ENCODE results near the gene ACAD11. TPM values are rescaled to one million over a fixed set of nuclear protein-coding genes. Genes with fewer than 3 reads are reported as not detected.

The ACAD11 gene, protein sequence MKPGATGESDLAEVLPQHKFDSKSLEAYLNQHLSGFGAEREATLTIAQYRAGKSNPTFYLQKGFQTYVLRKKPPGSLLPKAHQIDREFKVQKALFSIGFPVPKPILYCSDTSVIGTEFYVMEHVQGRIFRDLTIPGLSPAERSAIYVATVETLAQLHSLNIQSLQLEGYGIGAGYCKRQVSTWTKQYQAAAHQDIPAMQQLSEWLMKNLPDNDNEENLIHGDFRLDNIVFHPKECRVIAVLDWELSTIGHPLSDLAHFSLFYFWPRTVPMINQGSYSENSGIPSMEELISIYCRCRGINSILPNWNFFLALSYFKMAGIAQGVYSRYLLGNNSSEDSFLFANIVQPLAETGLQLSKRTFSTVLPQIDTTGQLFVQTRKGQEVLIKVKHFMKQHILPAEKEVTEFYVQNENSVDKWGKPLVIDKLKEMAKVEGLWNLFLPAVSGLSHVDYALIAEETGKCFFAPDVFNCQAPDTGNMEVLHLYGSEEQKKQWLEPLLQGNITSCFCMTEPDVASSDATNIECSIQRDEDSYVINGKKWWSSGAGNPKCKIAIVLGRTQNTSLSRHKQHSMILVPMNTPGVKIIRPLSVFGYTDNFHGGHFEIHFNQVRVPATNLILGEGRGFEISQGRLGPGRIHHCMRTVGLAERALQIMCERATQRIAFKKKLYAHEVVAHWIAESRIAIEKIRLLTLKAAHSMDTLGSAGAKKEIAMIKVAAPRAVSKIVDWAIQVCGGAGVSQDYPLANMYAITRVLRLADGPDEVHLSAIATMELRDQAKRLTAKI
- polyA plus RNA-seq (ENCODE audit: insufficient read length), result 11.3 TPM

DNA sequence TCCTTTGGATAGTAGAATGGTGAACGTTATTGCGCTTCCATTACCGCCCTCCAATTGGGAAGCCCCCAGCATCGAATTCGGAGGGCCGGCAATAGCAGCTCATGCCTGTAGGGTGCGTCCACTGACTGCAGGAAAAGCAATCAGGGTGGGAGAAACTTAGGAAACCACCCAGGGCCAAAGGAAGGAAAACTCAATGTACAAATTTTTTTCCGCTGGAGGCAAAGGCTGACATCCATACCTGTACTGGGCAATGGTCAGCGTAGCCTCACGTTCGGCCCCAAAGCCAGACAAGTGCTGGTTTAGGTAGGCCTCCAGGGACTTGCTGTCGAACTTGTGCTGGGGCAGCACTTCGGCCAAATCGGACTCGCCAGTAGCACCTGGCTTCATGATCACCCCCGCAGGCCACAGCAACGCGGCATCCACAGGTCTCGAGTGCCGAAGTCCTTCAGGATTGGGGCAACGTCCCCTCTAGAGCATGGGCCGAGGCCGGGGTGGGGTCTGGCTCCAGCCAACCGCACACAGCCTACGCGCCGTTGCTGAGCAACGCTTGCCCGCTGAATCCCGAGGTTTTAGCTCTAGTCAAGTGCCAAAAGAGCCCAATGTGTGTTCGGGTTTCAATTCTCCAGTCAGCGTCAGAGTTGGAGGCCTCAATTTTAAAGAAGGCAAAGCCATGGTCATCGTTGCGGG, at the start of gene ACAD11:
TSS of gene ACAD11 (minus strand) at position 445 of the 687 bp plus-strand sequence. CDS start at position 387, 58 bp downstream.
- peak; percentile 53 for DNase-seq (ENCODE audit: low read depth)

DNA sequence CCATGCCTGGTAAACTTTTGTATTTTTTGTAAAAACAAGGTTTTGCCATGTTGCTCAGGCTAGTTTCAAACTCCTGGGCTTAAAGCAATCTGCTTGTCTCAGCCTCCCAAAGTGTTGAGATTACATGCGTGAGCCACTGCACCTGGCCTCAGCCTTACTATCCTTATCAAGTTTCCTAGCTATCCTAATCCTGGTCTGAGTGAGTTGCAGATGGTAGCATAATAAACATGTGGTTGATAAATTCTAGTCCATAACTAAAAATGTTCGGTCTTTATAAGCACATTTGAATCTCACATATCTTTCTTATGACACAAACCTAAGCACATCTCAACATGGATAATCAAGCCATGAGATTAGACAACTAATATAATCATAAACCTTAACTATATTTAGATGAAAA, 44.1 kb upstream of the ACAD11 start:
- no peak for DNase-seq (ENCODE audit: low read depth)

DNA sequence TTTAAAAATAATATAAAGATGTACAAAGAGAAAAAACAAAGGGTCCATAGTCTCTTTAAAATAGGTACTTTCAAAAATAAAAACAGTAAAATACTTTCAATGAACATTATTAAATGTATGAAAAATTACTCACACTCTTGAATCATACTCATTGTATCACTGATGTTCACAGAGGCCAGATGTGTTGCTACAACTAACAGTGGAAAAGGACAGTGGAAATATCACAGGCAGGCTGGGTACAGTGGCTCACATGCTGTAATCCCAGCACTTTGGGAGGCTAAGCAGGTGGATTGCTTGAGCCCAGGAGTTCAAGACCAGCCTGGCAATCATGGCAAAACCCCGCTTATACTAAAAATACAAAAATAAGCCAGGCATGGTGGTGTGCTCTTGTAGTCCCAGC, 35.8 kb upstream of the ACAD11 start:
- DNase-seq (ENCODE audit: low read depth), result no peak

DNA sequence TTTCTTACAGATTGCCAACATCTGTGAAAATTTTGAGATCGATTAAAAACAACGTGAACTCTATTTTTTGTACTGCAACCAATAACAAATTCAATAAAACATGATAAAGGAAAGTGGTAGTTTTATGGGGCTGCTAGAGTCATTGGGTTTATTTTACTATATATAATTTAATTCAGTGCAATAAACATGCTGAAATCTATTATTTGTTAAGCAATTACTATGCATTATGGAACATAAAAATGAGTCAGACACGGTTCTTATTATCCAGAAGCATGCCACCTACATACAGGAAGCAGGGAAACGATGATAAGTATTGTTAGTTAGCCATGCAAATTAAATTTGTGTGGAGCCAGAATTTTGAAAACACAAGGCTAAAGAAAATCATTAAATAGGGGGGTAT, 35.4 kb upstream of the ACAD11 start:
- no peak for DNase-seq (ENCODE audit: low read depth)

DNA sequence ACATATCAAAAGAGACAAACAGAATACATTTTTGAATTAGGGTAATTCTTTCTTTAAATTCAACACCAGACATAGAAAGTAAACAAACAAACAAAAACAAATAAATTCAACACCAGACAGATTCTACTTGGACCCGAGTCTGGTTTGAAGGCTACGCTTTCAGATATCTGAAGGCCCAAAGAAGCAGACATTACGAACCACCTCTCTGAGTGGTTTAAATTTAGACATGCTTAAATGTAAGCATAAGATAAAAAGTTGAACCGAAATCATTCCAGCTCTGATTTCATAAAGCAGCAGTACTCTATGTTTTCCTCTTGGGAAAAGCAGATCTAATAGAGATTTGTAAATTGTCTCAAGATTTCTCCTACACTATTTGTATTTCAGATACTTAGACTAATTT, 30.4 kb upstream of the ACAD11 start:
- no peak for DNase-seq (ENCODE audit: low read depth)

DNA sequence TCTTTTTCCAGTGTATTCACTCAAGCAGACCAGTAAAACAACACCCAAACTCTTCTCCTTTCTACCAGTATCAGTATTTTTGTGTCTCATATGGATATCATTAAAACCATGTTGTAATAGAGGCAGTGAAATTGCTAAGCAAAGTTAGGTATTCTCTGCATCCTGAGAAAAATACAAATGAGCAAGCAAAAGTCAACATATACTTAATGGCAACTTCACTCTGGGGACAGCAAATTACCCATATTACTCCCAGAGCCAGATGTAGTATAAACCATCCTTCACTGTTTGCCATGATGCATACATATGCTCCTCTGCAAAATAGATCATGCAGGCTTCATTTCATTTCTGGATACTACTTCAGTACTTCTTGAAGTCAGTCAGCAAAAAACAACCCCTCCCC, 22.6 kb upstream of the ACAD11 start:
- no peak for DNase-seq (ENCODE audit: low read depth)

DNA sequence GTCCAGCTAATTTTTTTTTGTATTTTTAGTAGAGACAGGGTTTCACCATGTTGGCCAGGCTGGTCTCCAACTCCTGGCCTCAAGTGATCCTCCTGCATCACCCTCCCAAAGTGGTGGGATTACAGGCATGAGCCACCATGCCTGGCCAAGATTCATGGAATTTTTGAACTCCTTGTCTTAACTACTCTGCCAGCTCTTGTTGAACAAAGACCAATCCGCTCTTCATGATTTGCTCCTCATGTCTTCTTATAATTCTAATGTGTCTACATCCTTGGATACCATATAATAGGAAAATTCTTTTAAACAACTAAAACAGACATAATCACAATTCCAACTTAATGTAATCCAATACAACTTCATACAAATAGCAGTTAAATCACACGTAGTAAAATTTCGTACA, 21.8 kb upstream of the ACAD11 start:
- DNase-seq (ENCODE audit: low read depth), result no peak

DNA sequence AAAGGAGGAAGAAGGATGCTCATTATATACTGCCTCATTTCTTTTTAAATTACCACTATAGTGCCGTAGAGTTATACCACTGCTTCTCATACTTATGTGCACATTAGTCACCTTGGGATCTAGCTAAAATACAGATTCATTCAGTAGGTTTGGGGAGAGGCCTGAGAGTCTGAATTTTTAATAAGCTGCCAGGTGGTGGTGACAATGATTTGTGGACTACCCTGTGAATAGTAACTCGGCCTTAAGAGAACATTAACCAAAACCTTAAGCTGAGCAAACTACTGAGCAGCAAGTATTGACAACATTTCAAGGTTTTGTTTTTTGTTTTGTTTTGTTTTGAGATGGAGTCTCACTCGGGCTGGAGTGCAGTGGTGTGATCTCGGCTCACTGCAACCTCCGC, 20.3 kb upstream of the ACAD11 start:
- DNase-seq (ENCODE audit: low read depth), result no peak

DNA sequence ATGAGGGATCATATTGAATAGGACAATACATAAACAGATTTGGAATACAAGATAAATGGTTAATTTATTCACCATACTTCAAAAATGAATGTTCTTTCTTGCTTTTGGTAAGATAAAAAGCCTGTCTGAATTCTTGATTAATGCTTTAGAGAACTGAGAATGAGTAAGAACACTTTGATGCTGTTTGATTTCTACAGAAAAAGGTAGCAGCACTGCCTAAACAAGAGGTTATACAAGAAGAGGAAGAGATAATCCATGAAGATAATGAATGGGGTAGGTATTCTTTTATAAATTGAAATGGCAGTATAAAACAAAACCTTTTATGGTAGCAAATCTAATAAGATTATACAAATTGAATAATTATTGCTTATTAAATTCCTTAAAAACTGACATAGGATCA, 15.8 kb upstream of the ACAD11 start:
- no peak for DNase-seq (ENCODE audit: low read depth)

DNA sequence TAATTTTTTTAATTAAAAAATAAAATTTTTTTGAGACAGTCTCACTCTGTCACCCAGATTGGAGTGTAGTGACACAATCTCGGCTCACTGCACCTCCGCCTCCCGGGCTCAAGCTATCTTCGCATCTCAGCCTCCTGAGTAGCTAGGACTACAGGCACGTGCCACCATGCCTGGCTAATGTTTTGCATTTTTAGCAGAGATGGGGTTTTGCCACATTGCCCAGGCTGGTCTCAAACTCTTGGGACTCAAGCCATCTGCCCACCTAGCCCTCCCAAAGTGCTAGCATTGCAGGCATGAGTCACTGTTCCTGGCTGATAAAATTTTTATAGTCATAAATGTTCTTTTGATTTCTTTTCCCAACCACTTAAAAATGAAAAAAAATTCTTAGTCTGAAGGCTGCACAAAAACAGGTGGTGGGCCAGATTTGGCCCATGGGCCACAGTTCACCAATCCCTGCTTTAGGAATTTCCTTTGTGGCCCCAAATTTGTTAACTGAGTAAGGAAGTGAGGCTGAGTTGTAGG, 9.7 kb upstream of the ACAD11 start:
- no peak for DNase-seq (ENCODE audit: low read depth)

DNA sequence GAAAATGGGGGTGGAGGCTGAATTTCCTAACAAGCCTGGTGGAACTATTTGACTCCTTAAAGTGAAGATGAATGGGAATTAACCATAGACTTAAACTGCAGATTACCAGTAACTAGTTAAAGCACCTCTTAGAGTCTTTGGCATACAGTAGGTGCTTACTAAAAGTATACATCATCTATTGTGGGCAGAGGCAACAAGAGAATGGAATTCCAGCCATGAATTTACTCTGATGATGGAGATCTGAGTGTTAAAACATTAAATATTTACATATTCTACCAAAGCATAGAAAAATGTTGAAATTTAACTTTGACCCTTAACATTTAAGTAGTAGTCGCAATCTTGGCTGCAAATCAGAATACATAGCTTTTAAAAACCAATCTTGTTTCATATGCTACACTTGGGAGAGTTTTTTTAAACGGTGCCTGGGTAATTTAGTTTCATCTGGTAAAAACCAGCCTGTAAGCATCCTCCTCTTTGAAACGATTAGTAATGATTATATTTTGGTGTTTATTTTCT, 5.7 kb upstream of the ACAD11 start:
- DNase-seq (ENCODE audit: low read depth), result no peak

DNA sequence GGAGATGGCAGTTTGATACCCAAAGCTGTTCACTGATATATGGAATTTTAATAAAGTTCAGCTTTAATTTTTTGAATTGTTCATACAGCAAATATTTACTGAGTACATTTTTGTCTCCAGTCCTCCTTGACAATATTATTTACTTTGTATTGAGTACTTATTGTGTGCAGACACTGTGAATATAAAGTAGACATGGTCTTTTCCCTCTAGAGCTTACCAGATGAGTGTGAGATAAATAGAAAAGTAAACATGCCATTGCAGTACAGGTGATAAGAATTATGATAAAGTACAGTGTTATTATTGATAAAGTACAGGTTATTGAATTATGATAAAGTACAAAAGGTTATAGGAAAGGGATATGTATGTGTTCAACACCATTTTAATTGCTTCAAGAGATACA, 2.6 kb upstream of the ACAD11 start:
- no peak for DNase-seq (ENCODE audit: low read depth)

DNA sequence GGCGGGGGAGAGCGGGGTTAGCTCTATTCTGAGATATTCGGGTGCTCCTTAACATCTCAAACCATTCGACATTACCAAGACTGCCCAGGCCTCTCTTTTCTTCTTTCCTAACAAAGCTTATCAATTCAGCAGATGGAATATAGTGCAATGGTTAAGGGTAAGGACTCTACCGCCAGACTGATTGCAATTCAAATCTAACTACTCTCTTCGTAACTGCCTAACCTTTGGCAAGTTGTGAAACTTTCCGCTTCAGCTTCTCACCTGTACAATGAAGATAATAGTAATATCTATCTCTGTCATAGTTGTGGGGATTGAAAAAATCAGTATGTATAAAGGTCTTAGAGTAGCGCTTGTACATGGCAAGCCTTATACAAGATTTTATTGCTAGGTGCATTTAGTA, 1.5 kb upstream of the ACAD11 start:
- no peak for DNase-seq (ENCODE audit: low read depth)

DNA sequence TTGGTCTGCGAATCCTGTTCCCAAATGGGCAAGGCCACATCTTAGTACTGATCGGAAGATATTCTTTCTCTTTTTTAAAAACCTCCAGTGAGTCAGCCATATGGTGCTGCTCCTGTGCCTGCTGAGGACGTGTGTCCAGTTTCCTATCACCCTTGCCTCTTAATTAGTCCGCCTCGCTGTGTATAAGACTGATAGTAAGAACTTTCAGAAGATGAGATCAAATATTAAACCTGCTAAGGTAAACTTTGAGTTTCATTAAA, 1.1 kb upstream of the ACAD11 start:
- DNase-seq (ENCODE audit: low read depth), result no peak

DNA sequence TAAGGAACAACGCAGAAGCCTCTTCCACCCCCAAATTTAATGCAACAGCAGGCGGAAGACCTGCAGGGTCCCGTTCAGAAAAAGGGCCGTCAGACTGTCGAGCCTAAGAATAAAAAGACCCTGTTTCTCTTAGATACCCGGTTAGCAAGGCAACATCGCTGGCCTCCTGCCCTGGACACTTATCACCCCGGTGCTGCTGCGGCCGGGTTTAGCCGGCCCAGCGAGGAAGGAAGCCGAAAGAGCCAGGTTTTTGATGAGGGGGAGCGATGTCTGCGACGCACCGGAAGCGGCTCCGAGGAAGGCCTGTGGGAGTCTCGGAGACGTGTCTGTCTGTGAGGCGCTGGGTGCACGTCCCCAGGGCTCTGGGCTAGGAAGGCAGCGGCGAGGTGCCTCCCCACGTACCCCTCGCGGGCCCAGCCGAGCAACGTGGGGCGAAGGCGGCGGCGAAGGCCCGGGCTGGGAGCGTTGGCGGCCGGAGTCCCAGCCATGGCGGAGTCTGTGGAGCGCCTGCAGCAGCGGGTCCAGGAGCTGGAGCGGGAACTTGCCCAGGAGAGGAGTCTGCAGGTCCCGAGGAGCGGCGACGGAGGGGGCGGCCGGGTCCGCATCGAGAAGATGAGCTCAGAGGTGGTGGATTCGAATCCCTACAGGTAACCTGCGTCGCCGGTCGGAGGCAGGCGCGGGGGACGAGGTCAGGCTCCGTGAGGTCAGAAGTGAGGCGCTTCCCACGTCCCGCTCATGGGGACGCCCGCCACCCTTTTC, 622 bp upstream of the ACAD11 start, which contains the start of gene UBA5:
TSS of gene UBA5 (plus strand) at position 278 of the 759 bp plus-strand sequence. CDS start at position 487, 209 bp downstream.
- DNase-seq (ENCODE audit: low read depth), result no peak

DNA sequence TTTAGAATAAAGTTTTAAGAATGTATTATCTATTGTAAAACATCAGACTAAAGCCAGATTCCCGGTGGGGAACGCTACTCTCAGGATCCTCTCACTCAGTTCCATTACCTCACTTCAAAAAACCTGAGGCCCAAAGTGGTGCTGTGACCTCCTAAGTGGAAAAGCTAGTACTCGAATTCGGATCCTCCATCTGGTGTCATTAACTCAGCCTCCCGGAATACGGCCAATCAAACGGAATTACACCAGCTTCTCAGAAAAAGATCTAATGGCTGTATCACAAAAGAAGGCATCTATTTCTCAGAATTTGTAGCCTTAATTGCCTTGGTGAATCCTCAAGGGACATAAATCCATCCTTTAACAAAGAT, 627 bp downstream of the ACAD11 start:
- DNase-seq (ENCODE audit: low read depth), result no peak

DNA sequence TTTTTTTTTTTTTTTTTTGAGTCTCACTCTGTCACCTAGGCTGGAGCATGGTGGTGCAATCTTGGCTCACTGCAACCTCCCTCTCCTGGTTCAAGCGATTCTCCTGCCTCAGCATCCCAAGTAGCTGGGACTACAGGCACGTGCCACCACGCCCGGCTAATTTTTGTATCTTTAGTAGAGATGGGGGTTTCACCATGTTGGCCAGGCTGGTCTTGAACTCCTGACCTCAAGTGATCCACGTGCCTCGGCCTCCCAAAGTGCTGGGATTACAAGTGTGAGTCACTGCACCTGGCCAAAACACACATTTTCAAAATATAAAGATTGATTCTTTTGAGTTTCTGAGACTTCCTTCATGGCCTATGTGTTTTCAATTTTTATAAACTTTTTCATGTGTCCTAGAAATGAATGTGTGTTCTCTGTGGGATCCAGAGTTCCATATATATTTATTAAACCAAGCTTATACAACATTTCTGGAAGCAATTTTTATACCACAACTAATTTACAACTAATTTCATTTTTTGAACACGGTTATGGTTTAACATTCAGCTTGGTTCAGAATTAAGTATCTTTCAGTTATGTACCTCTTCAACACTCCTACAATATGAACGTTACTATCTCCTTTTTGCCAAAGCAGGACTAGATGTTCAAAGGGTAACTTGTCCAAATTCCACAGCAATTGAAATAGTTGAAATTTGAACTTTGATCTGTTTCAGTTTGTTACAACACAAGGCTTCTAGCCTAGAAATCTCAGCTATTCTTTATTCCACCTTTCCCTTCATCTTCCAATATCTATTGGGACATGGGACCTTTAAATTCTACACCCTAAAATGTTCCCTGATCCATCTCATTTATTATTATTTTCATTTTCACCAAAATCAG, 1.5 kb downstream of the ACAD11 start:
- DNase-seq (ENCODE audit: low read depth), result no peak

DNA sequence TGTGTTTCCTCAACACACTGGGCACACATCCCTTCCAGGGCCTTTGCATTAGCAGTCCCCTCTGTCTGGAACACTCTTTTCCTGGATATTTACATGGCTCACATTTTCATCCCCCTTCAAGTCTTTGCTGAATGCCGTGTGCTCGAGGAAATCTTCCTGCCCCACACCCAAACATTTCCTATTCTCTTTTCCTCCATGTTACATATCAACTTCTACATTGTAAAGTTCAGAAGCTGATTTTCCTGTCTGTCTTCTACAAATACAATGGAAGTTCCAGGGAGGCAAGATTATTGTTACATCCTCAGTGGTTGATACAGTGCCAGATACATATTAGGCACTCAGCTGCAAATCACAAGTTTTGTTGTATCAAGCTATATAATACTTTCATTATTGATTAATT, 4.1 kb downstream of the ACAD11 start:
- DNase-seq (ENCODE audit: low read depth), result no peak

DNA sequence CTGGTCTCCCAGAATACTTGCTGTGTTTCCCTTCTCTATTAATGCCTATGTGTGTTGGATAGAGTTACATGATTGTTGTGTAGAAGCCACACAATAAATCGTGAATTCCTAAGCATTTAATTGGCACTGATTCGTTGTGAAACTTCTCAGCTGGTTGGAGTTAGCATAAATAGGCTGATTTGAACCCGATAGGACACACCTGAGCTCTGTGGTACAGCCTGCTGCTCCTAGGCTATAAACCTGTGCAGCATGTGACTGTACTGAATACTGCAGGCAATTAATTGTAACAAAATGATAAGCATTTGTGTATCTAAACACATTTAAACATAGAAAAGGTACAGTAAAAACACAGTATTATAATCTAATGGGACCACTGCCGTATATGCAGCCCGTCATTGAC, 4.9 kb downstream of the ACAD11 start:
- no peak for DNase-seq (ENCODE audit: low read depth)

DNA sequence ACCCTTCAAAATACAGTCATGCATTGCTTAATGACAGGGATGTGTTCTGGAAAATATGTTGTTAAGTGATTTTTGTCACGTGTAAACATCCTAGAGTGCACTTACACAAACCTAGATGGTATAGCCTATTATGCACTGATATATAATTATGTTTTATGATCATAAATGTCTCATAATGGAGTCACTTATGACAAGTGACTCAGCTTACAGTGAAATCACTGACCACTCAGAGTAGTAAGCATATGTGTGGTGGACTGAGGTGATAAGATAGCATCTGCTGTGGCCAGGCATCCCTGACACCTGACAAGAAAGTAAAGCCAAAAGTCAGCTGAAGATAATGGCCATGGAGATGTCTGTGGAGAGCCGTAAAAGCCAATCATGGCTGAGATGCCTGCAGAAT, 5.4 kb downstream of the ACAD11 start:
- no peak for DNase-seq (ENCODE audit: low read depth)
